Stimulated activated CD8-positive, alpha-beta memory T cell treated with anti-CD3 and anti-CD28 coated beads, Interleukin-7, amount 100 ng/mL, for 1 hour (primary cell): ENCODE data around the gene NUTM2B.
"Not testable (repeated sequence)": the region's sequence is repeated elsewhere in the genome, so short reads cannot be mapped to it uniquely, and the experiment has no call there.

Source experiments
- DNase-seq, 2 donors: peaks; one replicate each; pipeline ENCODE4 v3.0.0-alpha.2; 2020; ENCODE audit warnings: low read depth in 2 of 2

NUTM2B gene

GRCh38 chr10:79748510-79748909 lies 45.5 kb downstream of the NUTM2B start:
- DNase-seq: not testable (repeated sequence)

DNA sequence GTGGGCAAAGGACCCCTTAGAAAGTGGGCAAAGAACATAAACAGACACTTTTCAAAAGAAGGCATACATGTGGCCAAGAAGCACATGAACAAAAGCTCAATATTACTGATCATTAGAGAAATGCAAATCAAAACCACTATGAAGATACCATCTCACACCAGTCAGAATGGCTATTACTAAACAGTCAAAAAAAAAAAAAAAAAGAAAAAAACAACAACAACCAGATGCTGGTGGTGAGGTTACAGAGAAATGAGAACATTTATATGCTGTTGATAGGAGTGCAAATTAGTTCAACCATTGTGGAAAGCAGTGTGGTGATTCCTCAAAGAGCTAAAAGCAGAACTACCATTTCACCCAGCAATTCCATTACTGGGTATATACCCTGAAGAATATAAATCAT lies 50.6 kb downstream of the NUTM2B start:
- DNase-seq: not testable (repeated sequence)

DNA sequence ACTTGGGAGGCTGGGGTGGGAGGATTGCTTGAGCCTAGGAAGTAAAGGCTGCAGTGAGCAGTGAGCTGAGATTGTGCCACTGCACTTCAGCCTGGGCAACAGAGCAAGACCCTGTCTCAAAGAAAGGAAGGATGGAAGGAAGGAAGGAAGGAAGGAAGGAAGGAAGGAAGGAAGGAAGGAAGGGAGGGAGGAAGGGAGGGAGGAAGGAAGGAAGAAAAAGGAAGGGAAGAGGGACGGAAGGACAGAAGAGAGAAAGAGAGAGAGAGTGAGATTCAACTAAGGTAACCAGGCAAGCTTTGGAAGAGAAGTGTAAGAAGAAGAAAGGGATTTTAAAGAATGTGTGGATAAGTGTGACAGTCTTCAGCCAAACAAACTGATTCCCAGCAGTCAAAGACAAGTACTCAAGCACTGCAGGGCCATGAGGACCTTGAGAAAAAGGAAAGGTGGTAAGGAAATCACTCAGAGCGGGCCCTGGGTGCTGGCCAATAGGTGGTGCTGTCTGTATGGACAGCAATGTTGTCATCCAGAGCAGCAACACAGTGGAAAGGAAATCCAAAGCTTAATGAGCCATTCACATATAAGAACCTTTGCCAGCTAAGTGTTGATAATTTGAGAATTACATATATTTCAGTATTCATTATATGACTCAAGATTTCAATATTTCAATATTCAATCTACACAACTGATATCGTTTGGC lies 55.4 kb downstream of the NUTM2B start:
- DNase-seq: not testable (repeated sequence)
